ENCODE data around the gene DENND2A.

The DENND2A gene

DNA sequence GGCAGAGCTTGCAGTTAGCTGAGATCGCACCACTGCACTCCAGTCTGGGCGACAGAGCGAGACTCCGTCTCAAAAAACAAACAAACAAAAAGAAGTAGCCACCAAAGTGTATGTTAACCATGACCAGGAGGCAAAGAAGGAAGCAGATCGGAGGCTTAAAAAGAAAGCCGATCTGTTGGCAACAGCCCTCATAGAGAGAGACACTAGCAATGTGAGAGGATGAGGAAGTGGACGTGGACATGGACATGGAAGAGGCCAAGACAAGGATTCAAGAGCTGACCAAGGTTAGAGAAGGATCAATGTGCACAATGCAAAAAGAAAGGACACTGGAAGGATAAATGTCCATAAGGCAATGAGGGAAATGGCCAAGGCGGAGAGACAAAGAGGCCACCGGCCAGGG, 17.3 kb upstream of the DENND2A start:
- peaks cover 15% of the 10 kb centered on the region for H3K4me1 ChIP-seq (ENCODE audit: control insufficient read depth, insufficient read depth, low read length)
- no peak overlapping the region for H3K27ac ChIP-seq (ENCODE audit: low read length)
- H3K27me3 ChIP-seq (ENCODE audit: control insufficient read depth in 1 of 2, insufficient read depth in 2 of 2, low read length in 2 of 2): no peaks in the 10 kb centered on the region
- H3K9ac ChIP-seq (ENCODE audit: low read length in 2 of 2): no peak overlapping the region
- H3K4me3 ChIP-seq (ENCODE audit: low read length in 2 of 2): no peak overlapping the region
- H3K36me3 ChIP-seq (ENCODE audit: control insufficient read depth in 2 of 2, insufficient read depth in 2 of 2, low read length in 2 of 2): no peaks in the 10 kb centered on the region
- H3K9me3 ChIP-seq (ENCODE audit: control insufficient read depth in 2 of 2, low read length in 2 of 2): no peaks in the 10 kb centered on the region

GRCh38 chr7:140656548-140657515, 16.2 kb upstream of the DENND2A start:
- Histone ChIP-seq H3K9ac (ENCODE audit: low read length in 2 of 2) (peak overlapping the region; percentile 39 to 78), H3K4me3 (ENCODE audit: low read length in 2 of 2) (peak overlapping the region; percentile 49 to 74), H3K27ac (ENCODE audit: low read length) (peak overlapping the region; percentile 71)

DNA sequence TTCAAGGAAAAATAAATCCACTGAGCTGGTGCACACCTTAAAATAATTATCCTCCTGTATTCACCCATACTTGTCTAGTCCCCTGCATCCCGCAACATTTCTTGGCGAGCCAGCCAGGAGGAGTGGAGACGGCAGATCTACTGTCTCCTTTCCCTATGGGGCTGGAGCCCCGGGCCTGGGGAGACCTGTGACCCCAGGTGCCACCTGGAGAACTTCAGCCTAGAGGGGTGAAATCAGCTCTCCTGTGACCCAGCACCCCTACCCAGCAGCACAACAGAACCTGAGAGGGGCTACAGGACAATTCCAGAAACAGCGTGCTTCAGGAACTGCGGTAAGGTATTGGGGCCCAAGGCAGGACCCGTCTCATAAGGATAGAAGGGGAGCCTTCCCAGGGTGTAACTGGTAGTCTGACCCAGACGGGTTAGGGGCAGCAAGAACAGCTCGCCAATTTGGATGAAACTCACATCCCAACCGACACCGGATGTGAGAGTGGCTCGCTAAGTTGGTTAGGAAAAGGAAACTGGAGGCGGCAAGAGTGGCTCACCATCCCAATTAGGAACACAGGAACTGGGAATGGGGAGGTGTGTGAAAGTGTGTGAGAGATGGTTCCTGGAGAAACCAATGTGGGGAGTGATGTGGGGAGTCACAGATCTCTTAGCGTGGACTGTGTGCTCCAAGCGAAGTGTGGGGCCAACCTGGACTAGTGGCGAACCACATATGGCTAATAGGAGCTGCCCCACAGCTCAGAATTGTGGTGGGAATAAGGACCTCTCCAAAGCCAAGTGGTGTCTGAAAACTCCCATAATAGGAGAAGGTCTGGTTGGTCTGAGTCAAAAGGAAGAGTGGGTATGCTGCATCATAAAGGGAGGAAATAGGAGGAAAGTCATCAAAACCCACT, 15.1 kb upstream of the DENND2A start:
- Histone ChIP-seq H3K9ac (ENCODE audit: low read length in 2 of 2) (peak overlapping the region; percentile 39 to 78), H3K27ac (ENCODE audit: low read length) (peak overlapping the region; percentile 71), H3K4me3 (ENCODE audit: low read length in 2 of 2) (peak overlapping the region; percentile 49 to 74)

More at GRCh38 chr7:140656548-140657515, 16.2 kb upstream of the DENND2A start:
- peaks cover 15% of the 10 kb centered on the region for H3K4me1 ChIP-seq (ENCODE audit: control insufficient read depth, insufficient read depth, low read length)
- H3K27me3 ChIP-seq (ENCODE audit: control insufficient read depth in 1 of 2, insufficient read depth in 2 of 2, low read length in 2 of 2): no peaks in the 10 kb centered on the region
- H3K9me3 ChIP-seq (ENCODE audit: control insufficient read depth in 2 of 2, low read length in 2 of 2): no peaks in the 10 kb centered on the region
- H3K36me3 ChIP-seq (ENCODE audit: control insufficient read depth in 2 of 2, insufficient read depth in 2 of 2, low read length in 2 of 2): no peaks in the 10 kb centered on the region

GRCh38 chr7:140654661-140655060, 14.0 kb upstream of the DENND2A start:
- Histone ChIP-seq H3K9me3 (ENCODE audit: control insufficient read depth in 2 of 2, low read length in 2 of 2) (no peaks in the 10 kb centered on the region), H3K27me3 (ENCODE audit: control insufficient read depth in 1 of 2, insufficient read depth in 2 of 2, low read length in 2 of 2) (no peaks in the 10 kb centered on the region), H3K4me3 (ENCODE audit: low read length in 2 of 2) (no peak overlapping the region), H3K9ac (ENCODE audit: low read length in 2 of 2) (no peak overlapping the region), H3K27ac (ENCODE audit: low read length) (no peak overlapping the region), H3K4me1 (ENCODE audit: control insufficient read depth, insufficient read depth, low read length) (peaks cover 15% of the 10 kb centered on the region), H3K36me3 (ENCODE audit: control insufficient read depth in 2 of 2, insufficient read depth in 2 of 2, low read length in 2 of 2) (no peaks in the 10 kb centered on the region)

More for the DNA sequence above, 15.1 kb upstream of the DENND2A start:
- Histone ChIP-seq H3K9me3 (ENCODE audit: control insufficient read depth in 2 of 2, low read length in 2 of 2) (no peaks in the 10 kb centered on the region), H3K27me3 (ENCODE audit: control insufficient read depth in 1 of 2, insufficient read depth in 2 of 2, low read length in 2 of 2) (no peaks in the 10 kb centered on the region), H3K4me1 (ENCODE audit: control insufficient read depth, insufficient read depth, low read length) (peaks cover 15% of the 10 kb centered on the region), H3K36me3 (ENCODE audit: control insufficient read depth in 2 of 2, insufficient read depth in 2 of 2, low read length in 2 of 2) (no peaks in the 10 kb centered on the region)

- H3K36me3 ChIP-seq (ENCODE audit: control insufficient read depth in 2 of 2, insufficient read depth in 2 of 2, low read length in 2 of 2): no peaks in the 10 kb centered on the region
Observed at GRCh38 chr7:140654109-140654387, 13.4 kb upstream of the DENND2A start.

DNA sequence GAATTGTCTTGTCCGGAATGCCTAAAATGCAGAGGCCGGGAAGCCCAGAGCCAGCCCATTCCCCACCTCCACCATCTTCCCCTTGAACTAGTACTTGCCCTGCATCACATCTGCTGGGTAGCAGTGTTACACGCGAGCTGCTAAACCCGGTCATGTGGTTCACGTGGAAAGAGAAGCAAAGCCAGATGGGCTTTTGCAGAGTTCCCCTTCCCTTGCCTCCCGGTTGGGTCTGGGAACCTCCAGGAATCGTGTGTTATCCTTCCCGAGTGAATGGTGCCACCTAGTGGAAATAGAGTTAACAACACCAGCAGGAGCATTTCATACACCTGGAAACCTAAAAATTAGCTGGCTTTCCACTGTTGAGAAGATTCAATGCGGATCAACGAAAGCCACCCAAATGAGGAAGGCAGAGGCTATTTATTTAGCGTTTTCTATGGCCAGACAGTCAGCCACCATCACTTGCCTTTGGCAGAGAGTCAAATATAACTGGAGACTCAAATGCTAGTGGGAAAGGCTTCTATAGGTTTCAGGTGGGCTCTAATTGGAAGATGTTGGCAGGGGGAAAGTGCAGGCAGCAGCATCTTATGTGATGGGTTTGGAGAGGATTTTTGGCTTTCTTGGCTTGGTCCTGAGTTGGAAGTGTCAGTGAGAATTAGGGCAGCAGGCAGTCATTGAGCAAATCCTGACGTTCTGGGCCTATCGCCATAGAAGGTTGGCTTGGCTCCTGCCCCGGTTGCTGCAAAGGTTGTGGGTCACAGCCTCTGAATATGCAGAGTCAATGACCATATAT, 12.9 kb upstream of the DENND2A start:
- Histone ChIP-seq H3K4me3 (ENCODE audit: low read length in 2 of 2) (peak overlapping the region; percentile 52), H3K9ac (ENCODE audit: low read length in 2 of 2) (no peak overlapping the region), H3K27me3 (ENCODE audit: control insufficient read depth in 1 of 2, insufficient read depth in 2 of 2, low read length in 2 of 2) (no peaks in the 10 kb centered on the region), H3K4me1 (ENCODE audit: control insufficient read depth, insufficient read depth, low read length) (peaks cover 15% of the 10 kb centered on the region), H3K36me3 (ENCODE audit: control insufficient read depth in 2 of 2, insufficient read depth in 2 of 2, low read length in 2 of 2) (no peaks in the 10 kb centered on the region), H3K9me3 (ENCODE audit: control insufficient read depth in 2 of 2, low read length in 2 of 2) (no peaks in the 10 kb centered on the region), H3K27ac (ENCODE audit: low read length) (no peak overlapping the region)

More at GRCh38 chr7:140654109-140654387, 13.4 kb upstream of the DENND2A start:
- Histone ChIP-seq H3K4me1 (ENCODE audit: control insufficient read depth, insufficient read depth, low read length) (peaks cover 15% of the 10 kb centered on the region), H3K4me3 (ENCODE audit: low read length in 2 of 2) (no peak overlapping the region), H3K27me3 (ENCODE audit: control insufficient read depth in 1 of 2, insufficient read depth in 2 of 2, low read length in 2 of 2) (no peaks in the 10 kb centered on the region), H3K27ac (ENCODE audit: low read length) (no peak overlapping the region), H3K9ac (ENCODE audit: low read length in 2 of 2) (no peak overlapping the region), H3K9me3 (ENCODE audit: control insufficient read depth in 2 of 2, low read length in 2 of 2) (no peaks in the 10 kb centered on the region)

DNA sequence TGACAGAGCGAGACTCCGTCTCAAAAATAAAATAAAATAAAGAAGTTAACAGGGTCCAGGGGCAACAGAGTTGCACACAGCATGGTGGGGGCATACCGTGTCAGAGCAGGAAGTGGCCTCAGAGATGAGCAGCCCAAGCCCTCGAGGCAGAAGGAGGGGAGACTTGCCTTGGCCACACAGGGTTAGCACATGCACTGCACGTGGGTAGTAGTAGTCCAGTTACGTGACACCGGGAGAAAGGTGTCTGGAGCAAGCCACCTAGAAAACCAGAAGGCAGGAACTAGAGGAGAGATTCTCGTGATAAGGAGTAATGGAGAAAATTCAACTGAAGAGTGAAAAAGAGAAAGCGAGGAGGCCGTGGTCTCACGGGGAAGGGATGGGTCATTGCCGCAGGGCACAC, 9.8 kb upstream of the DENND2A start:
- no peak overlapping the region for H3K27ac ChIP-seq (ENCODE audit: low read length)
- H3K4me3 ChIP-seq (ENCODE audit: low read length in 2 of 2): no peak overlapping the region
- no peaks in the 10 kb centered on the region for H3K36me3 ChIP-seq (ENCODE audit: control insufficient read depth in 2 of 2, insufficient read depth in 2 of 2, low read length in 2 of 2)
- H3K9me3 ChIP-seq (ENCODE audit: control insufficient read depth in 2 of 2, low read length in 2 of 2): no peaks in the 10 kb centered on the region
- H3K27me3 ChIP-seq (ENCODE audit: control insufficient read depth in 1 of 2, insufficient read depth in 2 of 2, low read length in 2 of 2): no peaks in the 10 kb centered on the region
- H3K4me1 ChIP-seq (ENCODE audit: control insufficient read depth, insufficient read depth, low read length): peaks cover 10% of the 10 kb centered on the region
- no peak overlapping the region for H3K9ac ChIP-seq (ENCODE audit: low read length in 2 of 2)

DNA sequence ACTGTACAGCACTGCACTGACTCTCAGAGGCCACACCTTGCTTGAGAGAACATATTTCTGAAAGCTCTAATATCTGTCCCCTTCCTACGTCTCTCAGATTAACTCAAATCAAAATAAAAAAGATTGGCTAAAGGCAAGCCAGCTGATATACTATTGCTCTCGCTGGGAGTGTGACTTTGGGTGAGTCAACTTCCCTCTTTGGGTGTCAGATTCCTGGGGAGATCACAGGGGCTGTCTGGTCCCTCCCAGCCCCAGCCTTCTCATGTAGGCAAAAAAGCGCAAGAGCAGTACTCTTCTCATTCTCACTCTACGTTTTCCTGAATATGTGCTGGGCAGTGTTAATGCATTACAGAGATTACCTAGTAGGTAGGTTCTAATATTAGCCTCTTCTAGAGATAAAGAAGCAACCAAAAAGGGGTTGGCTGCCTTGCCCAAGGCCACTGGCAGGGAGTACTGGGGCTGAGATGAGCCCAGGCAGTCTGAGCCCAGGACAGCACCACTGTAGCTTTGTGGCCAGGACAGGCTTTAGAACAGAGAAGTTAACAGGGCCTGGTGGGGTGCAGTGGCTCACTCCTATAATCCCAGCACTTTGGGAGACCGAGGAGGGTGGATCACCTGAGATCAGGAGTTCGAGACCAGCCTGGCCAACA, 9.1 kb upstream of the DENND2A start:
- no peaks in the 10 kb centered on the region for H3K27me3 ChIP-seq (ENCODE audit: control insufficient read depth in 1 of 2, insufficient read depth in 2 of 2, low read length in 2 of 2)
- H3K9me3 ChIP-seq (ENCODE audit: control insufficient read depth in 2 of 2, low read length in 2 of 2): no peaks in the 10 kb centered on the region
- H3K27ac ChIP-seq (ENCODE audit: low read length): no peak overlapping the region
- no peak overlapping the region for H3K4me3 ChIP-seq (ENCODE audit: low read length in 2 of 2)
- H3K4me1 ChIP-seq (ENCODE audit: control insufficient read depth, insufficient read depth, low read length): peaks cover 10% of the 10 kb centered on the region
- H3K9ac ChIP-seq (ENCODE audit: low read length in 2 of 2): no peak overlapping the region
- H3K36me3 ChIP-seq (ENCODE audit: control insufficient read depth in 2 of 2, insufficient read depth in 2 of 2, low read length in 2 of 2): no peaks in the 10 kb centered on the region

- Histone ChIP-seq H3K36me3 (ENCODE audit: control insufficient read depth in 2 of 2, insufficient read depth in 2 of 2, low read length in 2 of 2) (no peaks in the 10 kb centered on the region), H3K4me3 (ENCODE audit: low read length in 2 of 2) (no peak overlapping the region), H3K9me3 (ENCODE audit: control insufficient read depth in 2 of 2, low read length in 2 of 2) (no peaks in the 10 kb centered on the region), H3K4me1 (ENCODE audit: control insufficient read depth, insufficient read depth, low read length) (no peaks in the 10 kb centered on the region), H3K27ac (ENCODE audit: low read length) (no peak overlapping the region), H3K9ac (ENCODE audit: low read length in 2 of 2) (no peak overlapping the region), H3K27me3 (ENCODE audit: control insufficient read depth in 1 of 2, insufficient read depth in 2 of 2, low read length in 2 of 2) (no peaks in the 10 kb centered on the region)
Observed at GRCh38 chr7:140646931-140647647, 6.5 kb upstream of the DENND2A start.
